Fibroblast of peridontal ligament (primary cell): ENCODE data around the gene MYH9.

Source experiments
- DNase-seq: peaks from one replicate; pipeline ENCODE4 v3.0.0-alpha.2; 2010; ENCODE audit errors: extremely low read depth

MYH9 gene

DNA sequence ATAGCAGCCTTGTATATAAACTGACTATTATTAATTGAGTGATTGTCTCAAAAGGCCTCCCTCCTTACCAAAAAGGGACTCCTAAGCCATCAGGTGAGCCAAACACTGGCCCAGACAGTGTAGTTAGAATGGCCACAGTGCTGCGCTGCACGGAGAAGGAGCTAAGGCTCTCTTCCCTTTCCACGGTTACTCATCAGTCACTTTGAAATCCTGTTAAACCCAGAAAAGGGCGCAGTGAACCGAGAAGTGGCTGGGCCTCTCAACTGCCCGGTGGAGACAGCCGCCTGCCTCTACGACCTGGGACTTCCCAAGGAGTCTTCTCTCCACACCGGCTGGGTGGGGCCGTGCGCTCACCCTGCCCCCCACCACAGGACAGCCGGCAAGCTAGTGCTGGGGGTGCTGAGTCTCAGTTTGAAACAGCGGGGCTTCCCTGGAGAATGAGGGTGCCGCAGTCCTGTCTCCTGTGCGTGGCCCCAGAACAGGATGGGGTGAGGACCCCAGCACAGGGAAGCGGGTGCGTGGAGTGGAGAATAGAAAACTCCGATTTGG is 1.3 kb downstream of the MYH9 start:
- DNase-seq = no peak

DNA sequence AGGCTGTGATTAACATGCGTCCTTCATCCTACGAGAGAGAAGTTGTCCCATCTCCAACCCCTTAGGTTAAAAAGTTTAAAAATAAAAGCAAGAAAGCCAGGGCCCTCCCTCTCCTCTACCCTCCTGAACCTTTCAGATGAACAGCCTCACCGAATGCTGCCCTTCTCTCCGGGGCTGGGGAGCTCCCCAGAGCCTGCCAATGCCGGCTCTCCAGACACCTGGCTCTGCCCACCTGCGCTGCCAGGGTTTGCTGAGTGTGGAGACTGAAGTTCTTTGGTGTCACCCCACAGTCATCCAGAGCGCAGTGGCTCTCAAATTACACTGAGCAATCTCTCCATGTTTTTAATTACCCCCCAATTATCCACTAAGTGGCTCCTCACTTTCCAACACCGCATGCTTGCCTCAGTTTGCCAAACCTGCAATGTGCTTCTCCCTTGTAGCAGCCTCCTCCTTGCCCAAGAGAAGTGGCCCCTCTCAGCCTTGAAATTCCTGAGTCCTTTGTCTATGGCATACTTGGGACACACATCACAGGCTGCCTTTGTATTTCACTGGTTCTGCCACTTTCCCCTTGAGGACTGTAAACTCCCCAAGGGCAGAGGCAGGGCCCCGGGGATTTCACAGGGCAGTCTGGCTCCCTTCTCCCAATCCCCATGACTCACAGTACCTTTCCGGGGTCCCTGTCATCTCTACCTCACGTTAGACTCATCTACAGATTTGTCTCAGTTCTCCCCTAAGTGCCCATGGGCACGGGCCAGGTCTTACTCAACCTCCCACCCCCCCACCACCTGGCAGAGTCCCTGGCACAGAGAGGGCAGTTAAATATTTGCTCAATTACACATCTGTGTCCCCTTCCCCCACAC is 2.0 kb downstream of the MYH9 start:
- no peak for DNase-seq

- DNase-seq = peak; percentile 53
Observed at GRCh38 chr22:36384766-36385481, 2.8 kb downstream of the MYH9 start.

- DNase-seq = no peak
Observed at GRCh38 chr22:36383110-36383581, 4.6 kb downstream of the MYH9 start.

DNA sequence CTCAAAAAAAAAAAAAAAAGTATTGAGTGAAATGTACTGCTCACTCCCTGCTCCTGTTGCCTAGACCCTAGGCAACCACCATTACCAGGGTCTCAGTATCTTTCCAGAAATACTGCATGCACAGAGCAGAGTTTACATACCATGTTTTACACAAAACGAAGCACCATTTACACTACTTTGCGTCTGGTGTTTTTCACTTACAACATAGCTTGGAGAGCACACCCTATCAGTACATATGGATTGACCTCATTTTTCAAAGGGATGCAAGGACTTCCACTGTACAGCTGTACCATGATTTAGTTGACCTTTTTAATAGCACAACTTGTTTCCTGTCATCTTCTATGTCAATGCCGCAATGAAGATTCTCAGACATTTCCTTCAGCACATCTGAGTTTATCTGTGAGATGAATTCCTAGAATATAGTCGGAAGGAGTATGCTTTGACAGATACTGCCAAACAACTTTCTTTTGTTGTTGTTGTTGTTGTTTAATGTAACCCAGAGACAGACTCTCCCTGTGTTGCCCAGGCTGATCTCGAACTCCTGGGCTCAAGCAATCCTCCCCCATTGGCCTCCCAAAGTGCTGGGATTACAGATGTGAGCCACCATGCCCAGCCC is 6.1 kb downstream of the MYH9 start:
- DNase-seq = no peak

DNA sequence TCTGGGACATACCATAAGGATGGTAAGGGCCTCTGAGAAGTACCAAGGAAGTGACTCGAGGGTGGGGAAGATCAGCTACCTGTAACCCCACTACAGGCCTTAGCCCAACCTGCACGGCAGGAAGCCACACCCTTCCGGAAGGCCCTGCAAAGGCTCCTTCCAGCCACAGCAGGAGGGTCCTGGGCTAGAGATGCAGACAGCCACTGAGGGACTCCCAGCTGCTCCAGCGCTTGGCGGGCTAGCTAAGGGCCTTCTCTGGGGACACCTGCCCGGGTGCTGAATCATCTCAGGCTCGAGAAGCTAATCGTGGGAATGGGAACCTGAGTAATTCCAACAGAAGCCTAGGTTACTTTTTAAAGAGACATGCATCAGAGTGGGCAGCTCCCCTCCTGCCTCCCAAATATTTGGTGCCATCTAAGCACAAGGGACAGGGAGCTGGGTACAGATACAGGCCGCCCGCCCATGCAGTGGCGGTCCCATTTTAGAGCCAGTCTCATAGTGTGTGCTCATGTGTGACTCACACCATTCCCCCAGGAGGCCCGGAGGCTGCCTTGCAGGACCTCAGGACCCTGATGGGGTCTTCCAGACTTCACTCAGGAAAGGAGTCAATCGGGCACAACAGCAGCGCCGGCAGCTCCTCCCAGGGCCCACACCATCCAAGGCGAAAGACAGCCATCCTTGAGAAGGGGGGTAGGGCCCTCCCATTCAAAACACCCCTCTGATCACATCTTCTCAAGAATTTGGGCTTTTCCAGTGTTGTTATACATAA is 8.0 kb downstream of the MYH9 start:
- DNase-seq = no peak

DNA sequence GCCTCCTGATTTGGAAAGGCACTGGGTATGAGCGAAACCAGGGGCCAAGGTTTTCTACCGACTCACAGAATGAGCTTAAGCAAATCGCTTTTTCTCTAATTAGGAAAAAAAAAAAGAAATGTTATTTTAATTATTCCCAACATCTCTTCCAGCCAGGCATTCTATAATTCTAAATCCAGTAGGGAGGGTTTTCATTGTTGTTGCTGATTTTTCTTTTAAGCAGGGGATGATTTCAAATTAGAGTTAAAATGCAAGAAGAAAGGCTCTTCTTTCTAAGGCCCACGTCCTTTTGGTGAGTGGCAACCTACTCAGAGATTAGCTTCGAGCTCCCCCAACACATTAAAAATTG is 8.9 kb downstream of the MYH9 start:
- DNase-seq = no peak

GRCh38 chr22:36378080-36378868 is 9.5 kb downstream of the MYH9 start:
- no peak for DNase-seq

- DNase-seq = no peak
Observed at GRCh38 chr22:36377022-36377631, 10.6 kb downstream of the MYH9 start.

GRCh38 chr22:36376265-36376664 is 11.5 kb downstream of the MYH9 start:
- DNase-seq = no peak

GRCh38 chr22:36375071-36375980 is 12.4 kb downstream of the MYH9 start:
- DNase-seq = no peak

GRCh38 chr22:36374603-36375024 is 13.2 kb downstream of the MYH9 start:
- DNase-seq = no peak

DNA sequence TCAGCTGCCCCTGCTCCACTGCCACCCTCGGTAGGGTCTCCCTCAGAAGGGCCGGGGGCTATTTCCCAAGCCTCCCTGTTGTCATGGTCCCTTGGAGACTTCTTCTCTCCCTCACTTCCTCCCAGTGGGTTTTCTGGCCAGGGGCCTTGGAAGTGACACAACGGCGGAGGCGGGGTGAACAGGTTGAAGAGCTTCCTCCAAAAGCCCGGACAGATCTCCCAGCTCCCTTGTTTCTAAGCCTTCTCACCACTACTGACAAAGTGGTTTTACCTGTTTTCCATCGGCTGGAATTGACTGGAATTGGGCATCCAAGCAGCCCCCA is 14.5 kb downstream of the MYH9 start:
- DNase-seq = no peak

- DNase-seq = no peak
Observed at GRCh38 chr22:36371920-36372319, 15.8 kb downstream of the MYH9 start.

DNA sequence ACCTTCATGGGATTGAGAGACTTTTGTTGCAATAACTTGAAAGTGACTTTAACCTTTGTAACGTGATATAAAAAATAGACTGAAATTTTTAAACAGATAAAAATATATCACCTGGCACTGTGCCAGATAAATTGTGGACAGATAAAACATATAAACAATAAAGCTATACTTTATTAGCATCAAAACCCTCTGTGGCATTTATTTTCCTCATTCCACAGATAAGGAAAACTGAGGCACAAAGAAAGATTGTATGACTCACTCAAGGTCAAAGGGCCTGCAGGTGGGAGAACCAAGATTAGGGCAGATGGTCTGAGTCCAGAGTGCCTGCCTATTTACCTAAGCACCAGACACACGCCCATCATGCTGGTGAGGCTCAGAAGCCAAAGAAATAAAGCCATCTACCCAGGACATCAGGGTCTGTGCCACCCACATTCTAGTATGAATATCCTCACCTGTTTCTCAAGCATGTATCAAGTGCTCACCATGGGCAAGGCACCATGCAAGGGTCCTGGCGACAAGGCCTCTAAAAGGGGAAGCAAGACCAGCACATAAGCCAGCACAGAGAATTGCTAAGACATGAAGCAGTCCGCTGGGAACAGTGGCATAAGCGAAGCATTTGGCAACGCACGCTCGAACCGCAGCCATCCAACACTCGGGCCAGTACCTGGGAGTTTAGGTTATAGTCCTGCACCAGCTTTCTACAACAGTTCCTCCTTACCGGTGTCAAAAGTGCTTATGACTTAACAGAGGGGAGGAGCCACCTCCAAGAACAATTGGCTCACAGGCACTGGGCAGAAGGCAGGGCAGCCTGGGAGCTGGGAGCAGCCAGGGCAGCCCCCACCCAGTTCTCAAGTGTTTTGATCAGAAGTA is 17.6 kb downstream of the MYH9 start:
- no peak for DNase-seq

DNA sequence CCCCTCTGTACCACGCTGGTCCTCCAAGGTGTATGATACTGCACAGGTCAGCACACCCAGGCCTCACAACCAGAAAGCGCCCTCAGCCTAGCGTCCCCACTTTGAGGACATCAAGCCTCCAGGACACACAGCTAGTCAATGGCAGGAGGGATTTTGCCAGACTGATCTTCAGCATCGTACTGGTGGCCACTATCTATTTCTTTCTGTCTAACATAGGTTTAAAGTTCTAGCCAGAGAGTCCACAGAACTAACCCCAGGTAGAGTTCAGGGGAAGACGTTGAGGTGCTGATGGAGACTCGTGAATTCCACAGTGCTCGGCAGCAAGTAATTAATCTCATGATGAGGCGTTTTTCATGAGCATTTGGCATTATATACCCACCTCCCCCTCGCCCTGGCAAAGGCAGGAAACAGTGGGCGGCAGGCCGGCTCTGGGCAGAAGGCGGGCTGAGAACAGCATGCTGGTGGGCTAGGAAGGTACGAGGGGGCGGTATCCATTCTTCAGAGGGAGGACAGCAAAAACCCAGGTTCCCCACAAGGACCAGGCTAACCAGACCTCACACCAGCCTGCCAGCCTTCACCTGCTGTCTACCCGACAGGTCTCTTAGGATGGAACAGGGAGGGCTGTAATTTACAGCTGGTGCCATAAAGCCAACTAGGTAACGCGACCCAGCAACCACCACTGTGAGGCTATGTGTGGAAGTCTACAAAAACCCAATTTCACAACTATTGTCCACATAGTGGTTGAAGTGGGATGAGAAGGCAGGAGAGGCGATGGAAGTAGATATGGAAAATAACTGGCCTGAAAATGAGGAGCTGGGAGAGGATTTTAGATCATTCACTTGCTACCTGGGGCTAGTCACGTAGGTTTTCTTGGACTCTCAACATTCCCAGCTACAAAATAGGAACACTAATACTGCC is 18.5 kb downstream of the MYH9 start:
- no peak for DNase-seq

- peak; percentile 60 for DNase-seq
Observed at GRCh38 chr22:36368359-36368983, 19.3 kb downstream of the MYH9 start.
